Coronary artery (tissue), 2 donors: ENCODE measurements around the gene HTT.

Experiments used
- DNase-seq: peaks from one replicate; pipeline ENCODE4 v3.0.0-alpha.2; 2017; ENCODE audit warnings: low spot score
- H3K27ac ChIP-seq, 2 donors: fragments of 200-600 bp; sonication (generic); one replicate each; pipeline ENCODE4 v1.5.1; 2016 to 2019
- H3K4me3 ChIP-seq: fragments of 200-600 bp; sonication (generic); 2 replicates; pipeline ENCODE4 v1.5.1; 2016; ENCODE audit warnings: mild to moderate bottlenecking, moderate library complexity
- TF ChIP-seq, protein P1 (sequence below): fragments of 200-600 bp; sonication (generic); IDR thresholded peaks from one replicate; pipeline ENCODE4 v1.5.1; 2019; ENCODE audit warnings: antibody characterized with exemption

Gene HTT

DNA sequence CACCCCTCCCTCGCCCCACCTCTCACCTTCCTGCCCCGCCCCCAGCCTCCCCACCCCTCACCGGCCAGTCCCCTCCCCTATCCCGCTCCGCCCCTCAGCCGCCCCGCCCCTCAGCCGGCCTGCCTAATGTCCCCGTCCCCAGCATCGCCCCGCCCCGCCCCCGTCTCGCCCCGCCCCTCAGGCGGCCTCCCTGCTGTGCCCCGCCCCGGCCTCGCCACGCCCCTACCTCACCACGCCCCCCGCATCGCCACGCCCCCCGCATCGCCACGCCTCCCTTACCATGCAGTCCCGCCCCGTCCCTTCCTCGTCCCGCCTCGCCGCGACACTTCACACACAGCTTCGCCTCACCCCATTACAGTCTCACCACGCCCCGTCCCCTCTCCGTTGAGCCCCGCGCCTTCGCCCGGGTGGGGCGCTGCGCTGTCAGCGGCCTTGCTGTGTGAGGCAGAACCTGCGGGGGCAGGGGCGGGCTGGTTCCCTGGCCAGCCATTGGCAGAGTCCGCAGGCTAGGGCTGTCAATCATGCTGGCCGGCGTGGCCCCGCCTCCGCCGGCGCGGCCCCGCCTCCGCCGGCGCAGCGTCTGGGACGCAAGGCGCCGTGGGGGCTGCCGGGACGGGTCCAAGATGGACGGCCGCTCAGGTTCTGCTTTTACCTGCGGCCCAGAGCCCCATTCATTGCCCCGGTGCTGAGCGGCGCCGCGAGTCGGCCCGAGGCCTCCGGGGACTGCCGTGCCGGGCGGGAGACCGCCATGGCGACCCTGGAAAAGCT, at the start of gene HTT, which contains the start of gene HTT-AS:
TSS of gene HTT (plus strand) at position 604 of the 768 bp plus-strand sequence. CDS start at position 749, 145 bp downstream.
TSS of gene HTT-AS (minus strand) at position 461 of the 768 bp plus-strand sequence.
- DNase-seq = peak; percentile 97
- TF ChIP-seq, protein P1, sequence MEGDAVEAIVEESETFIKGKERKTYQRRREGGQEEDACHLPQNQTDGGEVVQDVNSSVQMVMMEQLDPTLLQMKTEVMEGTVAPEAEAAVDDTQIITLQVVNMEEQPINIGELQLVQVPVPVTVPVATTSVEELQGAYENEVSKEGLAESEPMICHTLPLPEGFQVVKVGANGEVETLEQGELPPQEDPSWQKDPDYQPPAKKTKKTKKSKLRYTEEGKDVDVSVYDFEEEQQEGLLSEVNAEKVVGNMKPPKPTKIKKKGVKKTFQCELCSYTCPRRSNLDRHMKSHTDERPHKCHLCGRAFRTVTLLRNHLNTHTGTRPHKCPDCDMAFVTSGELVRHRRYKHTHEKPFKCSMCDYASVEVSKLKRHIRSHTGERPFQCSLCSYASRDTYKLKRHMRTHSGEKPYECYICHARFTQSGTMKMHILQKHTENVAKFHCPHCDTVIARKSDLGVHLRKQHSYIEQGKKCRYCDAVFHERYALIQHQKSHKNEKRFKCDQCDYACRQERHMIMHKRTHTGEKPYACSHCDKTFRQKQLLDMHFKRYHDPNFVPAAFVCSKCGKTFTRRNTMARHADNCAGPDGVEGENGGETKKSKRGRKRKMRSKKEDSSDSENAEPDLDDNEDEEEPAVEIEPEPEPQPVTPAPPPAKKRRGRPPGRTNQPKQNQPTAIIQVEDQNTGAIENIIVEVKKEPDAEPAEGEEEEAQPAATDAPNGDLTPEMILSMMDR = no peak
- H3K27ac ChIP-seq = peak within 1 kb of the TSS; percentile 83 to 96
- H3K4me3 ChIP-seq = peak within 1 kb of the TSS; percentile 96

DNA sequence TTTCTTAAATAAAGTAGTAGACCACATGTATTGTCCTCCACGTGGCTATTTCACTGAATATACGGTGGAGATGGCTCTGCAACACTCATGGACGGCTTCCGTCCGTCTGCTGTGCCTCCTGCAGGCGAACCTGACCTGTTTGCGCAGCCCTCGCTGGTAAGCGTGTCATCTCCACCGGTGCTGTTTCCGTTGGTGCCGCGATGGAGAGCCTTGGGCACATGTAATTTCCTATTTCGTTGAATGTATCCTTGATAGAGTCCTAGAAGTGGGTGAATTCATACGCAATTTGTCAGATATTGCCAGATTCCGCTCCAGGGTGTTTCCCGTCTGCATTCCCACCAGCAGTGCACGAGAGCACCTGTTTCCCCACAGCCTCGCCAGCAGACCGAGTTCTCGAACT, 48.6 kb upstream of the HTT start:
- TF ChIP-seq, protein P1 = no peak
- H3K27ac ChIP-seq = no peak overlapping the region
- DNase-seq = no peak
- no peak overlapping the region for H3K4me3 ChIP-seq

DNA sequence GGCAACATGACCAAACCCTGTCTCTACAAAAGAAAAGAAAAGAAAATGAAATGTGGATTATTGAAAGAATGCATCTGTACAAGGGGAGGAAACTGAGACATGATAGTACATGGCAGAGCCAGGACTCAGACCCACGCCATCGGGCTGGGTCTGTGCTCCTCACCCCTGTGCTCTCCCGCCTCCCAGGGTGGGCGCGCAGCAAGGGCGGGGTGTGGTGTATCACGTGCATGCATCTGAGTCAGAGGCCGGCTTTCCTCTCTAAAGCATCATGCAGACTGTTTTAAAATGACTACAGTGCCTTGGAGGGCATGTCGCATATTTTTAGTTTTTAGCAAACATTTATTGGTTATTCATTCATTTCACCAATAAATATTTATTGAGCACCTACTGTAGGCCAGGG, 47.9 kb upstream of the HTT start:
- no peak for DNase-seq
- Histone ChIP-seq H3K4me3 (no peak overlapping the region), H3K27ac (no peak overlapping the region)
- TF ChIP-seq, protein P1 = no peak

DNA sequence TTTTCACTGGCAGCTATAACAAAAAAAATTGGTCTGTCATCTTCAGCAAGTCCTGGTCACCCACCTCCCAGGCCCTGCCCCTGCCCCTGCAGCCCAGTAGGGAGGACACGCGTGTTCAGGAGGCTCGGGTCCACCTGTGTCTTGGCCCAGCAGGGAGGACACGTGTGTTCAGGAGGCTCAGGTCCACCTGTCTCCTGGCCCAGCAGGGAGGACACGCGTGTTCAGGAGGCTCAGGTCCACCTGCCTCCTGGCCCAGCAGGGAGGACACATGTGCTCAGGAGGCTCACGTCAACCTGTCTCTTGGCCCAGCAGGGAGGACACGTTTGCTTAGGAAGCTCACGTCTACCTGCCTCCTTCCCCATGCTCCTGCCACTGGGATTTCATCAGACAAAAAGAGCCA, 45.0 kb upstream of the HTT start:
- H3K27ac ChIP-seq = no peak overlapping the region
- no peak overlapping the region for H3K4me3 ChIP-seq
- DNase-seq = no peak
- TF ChIP-seq, protein P1 = no peak

DNA sequence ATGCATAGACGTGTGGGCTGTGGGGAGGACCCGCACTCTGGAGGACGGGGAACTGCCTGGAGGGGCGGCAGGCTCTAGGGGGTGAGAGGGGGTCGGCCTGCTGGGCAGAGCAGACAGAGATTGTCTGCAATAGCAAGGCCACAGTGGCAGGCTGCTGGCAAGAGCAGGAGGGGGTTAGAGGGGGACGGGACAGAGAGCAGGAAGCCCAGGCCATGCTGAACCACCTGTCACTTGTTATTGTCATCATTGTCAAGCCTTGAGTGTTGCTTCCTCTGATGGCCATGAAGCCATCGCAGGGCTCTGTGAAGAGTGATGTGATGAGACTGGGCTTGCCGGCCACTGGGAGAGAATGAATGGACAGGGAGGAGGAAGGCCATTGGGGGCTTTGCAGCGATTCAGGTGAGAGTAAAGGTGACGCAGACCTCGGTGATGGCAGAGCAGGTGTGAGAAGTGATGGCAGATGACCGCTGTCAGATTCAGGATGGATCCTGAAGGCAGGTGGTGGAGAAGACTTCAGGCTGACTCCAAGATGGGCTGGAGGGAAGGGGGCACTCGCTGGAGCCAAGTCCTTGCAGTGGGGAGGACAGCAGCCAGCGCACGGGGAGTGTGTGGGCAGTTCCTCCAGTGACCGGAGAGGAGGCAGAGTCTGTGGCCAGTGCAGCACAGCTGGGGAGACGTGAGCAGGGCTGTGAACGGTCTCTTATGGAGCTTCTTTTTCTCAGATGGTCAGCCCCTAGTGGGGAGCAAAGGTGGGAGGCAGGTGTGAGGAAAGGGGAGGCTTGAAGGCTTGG, 43.7 kb upstream of the HTT start:
- DNase-seq = no peak
- TF ChIP-seq, protein P1 = no peak
- Histone ChIP-seq H3K4me3 (no peak overlapping the region), H3K27ac (no peak overlapping the region)

DNA sequence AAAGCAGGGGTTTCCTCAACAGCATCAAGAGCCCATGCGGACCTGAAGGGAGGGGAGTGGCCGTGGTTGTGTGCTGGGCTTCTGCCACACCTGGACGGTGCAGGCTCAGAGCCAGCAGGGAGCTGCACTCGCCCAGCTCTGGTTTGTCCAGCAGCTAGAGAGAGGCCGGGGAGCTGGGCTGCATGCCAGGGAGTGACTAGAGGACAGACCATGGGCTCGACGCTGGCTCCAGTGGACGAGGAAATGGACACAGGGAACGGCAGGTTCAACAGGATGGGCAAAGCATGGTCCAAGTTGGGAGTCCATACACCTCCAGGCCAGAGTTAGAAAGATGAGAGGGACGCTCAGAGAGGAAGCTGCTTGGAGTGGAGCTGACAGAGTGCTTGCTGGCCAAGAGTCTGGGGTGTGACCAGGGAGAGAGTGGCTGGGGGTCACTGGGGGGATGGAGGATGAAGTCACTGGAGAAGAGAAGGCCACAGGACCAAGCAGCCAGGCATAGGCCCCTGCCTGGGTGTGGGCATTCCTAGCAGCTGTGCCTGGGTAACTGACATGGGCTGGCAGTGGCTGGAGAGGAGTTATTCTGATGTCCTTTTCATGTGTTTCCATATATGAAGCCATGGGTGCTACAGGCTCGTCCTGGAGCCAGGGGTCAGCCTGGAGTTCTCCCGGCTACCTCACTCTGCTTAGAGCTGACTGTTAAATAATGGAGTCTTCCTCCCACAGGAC, 43.0 kb upstream of the HTT start:
- no peak for DNase-seq
- Histone ChIP-seq H3K27ac (no peak overlapping the region), H3K4me3 (no peak overlapping the region)
- TF ChIP-seq, protein P1 = no peak
